Coronary artery (tissue), 2 donors: ENCODE data around the gene TRIO.
A peak's percentile ranks its signal among the peaks of the same experiment; 100 is the strongest.

Source experiments
- DNase-seq: peaks from one replicate; pipeline ENCODE4 v3.0.0-alpha.2; 2017; ENCODE audit warnings: low spot score
- H3K27ac ChIP-seq, 2 donors: fragments of 200-600 bp; sonication (generic); one replicate each; pipeline ENCODE4 v1.5.1; 2016 to 2019
- H3K4me3 ChIP-seq: fragments of 200-600 bp; sonication (generic); 2 replicates; pipeline ENCODE4 v1.5.1; 2016; ENCODE audit warnings: mild to moderate bottlenecking, moderate library complexity
- TF ChIP-seq, protein P1 (sequence below): fragments of 200-600 bp; sonication (generic); IDR thresholded peaks from one replicate; pipeline ENCODE4 v1.5.1; 2019; ENCODE audit warnings: antibody characterized with exemption

TRIO gene

GRCh38 chr5:14256756-14257393, 113.7 kb downstream of the TRIO start:
- TF ChIP-seq, protein P1, sequence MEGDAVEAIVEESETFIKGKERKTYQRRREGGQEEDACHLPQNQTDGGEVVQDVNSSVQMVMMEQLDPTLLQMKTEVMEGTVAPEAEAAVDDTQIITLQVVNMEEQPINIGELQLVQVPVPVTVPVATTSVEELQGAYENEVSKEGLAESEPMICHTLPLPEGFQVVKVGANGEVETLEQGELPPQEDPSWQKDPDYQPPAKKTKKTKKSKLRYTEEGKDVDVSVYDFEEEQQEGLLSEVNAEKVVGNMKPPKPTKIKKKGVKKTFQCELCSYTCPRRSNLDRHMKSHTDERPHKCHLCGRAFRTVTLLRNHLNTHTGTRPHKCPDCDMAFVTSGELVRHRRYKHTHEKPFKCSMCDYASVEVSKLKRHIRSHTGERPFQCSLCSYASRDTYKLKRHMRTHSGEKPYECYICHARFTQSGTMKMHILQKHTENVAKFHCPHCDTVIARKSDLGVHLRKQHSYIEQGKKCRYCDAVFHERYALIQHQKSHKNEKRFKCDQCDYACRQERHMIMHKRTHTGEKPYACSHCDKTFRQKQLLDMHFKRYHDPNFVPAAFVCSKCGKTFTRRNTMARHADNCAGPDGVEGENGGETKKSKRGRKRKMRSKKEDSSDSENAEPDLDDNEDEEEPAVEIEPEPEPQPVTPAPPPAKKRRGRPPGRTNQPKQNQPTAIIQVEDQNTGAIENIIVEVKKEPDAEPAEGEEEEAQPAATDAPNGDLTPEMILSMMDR, result no peak
- no peak overlapping the region for H3K4me3 ChIP-seq
- no peak for DNase-seq
- no peak overlapping the region for H3K27ac ChIP-seq

DNA sequence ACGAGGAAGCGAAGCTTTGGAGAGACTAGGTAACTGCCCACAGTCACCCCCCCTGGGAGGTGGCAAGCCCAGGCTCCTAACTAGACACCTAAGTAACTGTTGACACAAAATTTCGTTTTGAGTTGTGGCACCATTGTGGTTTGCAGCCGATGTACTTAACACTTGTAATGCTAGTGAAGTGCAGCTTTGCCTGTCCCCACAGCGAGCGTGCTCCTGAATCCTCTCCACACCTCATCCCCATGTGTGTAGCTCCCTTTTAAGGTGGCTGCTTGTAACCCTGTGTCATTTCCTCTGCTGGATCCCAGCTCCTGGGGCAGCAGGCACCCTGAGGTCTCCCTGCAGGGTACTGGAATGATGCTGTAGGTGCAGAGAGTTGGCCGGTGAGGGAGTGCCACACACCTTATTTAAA, 114.9 kb downstream of the TRIO start:
- DNase-seq, result no peak
- TF ChIP-seq, protein P1, result no peak
- Histone ChIP-seq H3K4me3 (no peak overlapping the region), H3K27ac (no peak overlapping the region)

GRCh38 chr5:14258840-14259239, 115.7 kb downstream of the TRIO start:
- H3K27ac ChIP-seq, result peak overlapping the region in 1 of 2 donors; percentile 30
- DNase-seq, result no peak
- TF ChIP-seq, protein P1, result no peak
- peak overlapping the region; percentile 10 for H3K4me3 ChIP-seq

- no peak for DNase-seq
- Histone ChIP-seq H3K4me3 (no peak overlapping the region), H3K27ac (peak overlapping the region in 1 of 2 donors; percentile 9)
- TF ChIP-seq, protein P1, result no peak
Measured at GRCh38 chr5:14260637-14261036, 117.5 kb downstream of the TRIO start.

- no peak for DNase-seq
- Histone ChIP-seq H3K4me3 (no peak overlapping the region), H3K27ac (peak overlapping the region in 1 of 2 donors; percentile 9)
- TF ChIP-seq, protein P1, result no peak
Measured at GRCh38 chr5:14261235-14261634, 118.1 kb downstream of the TRIO start.

GRCh38 chr5:14261856-14262611, 118.9 kb downstream of the TRIO start:
- Histone ChIP-seq H3K27ac (no peak overlapping the region), H3K4me3 (no peak overlapping the region)
- no peak for DNase-seq
- TF ChIP-seq, protein P1, result no peak

DNA sequence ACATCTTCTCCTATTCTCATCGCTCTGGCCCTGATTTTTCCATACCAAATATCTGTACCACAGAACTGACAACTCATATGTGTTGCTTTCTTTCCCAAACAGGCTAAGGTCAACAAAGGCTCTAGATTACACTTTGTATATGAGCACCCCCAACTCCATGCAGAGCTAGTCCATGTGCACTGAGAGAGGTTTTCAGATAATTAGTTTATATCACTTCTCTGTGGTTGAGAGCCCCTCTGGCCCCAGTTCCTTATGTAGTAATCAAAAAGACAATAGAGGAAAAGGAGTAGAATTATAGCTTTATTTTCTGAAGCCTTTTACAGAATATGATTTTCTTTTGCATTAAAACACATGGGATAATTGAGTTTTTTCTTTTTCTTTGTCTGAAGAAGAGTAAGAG, 120.0 kb downstream of the TRIO start:
- H3K4me3 ChIP-seq, result no peak overlapping the region
- TF ChIP-seq, protein P1, result no peak
- no peak overlapping the region for H3K27ac ChIP-seq
- DNase-seq, result no peak
